CD4-positive, alpha-beta T cell treated with Interleukin-4 for 1 hour (primary cell): Measurements from ENCODE around the gene WDFY2.

Source experiments
- DNase-seq, 2 donors: peaks; one replicate each; pipeline ENCODE4 v3.0.0-alpha.2; 2020 to 2022

WDFY2 gene

DNA sequence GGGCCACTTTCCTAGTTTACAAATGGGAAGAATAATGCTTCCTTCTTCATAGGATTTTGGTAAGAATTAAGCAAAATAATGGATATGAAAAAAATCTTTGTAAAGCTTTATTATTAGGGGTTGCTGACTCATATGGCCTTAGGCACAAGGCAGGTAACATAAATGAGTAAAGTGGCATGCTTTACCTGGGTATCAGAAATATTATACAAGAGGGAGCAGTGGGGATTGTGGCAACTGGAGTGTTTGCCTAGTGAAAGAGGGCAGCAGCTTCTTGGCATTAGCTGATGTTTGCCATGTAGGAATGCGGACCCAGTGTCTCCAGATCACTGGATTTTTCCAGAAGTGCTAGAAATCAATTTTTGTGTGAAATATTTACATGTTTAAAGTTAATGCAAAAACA lies 19.5 kb downstream of the WDFY2 start:
- no peak for DNase-seq

DNA sequence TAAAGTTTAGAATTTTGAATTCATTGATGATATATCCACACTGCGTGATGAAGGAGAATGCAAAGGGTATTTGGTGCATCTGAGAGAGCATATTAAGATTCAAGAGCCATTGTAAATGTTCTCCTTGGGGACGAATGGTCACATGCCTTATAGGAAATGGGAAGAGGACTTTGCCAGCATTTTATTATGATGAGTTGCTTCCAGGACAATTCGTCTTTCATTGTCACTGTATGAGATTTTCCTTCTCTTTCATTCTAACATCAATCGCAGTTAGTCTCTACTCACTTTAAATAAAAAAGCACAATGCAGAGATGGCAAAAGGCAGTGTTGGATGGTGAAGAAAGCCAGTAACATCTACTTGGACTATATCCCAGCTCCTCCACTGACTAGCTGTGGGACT lies 21.4 kb downstream of the WDFY2 start:
- DNase-seq: no peak

DNA sequence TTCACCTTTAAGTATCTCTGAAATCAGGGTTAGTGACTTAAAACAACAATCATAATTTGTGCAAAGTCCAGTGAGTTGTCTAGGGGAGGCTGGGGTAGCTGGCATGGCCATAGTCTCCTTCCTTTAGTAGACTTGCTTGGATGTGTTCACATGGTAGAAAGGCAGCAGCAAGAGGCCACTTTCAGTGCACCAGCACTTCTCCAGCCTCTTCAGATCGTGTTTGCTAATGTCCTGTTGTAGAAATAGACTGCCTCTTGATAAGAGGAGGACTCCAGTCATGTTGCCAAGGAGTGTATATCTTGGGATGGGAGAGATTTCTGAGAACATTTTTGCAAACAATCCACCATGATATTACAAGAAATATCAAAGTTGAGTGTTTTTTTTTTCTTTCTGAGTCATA lies 22.9 kb downstream of the WDFY2 start:
- no peak for DNase-seq

DNA sequence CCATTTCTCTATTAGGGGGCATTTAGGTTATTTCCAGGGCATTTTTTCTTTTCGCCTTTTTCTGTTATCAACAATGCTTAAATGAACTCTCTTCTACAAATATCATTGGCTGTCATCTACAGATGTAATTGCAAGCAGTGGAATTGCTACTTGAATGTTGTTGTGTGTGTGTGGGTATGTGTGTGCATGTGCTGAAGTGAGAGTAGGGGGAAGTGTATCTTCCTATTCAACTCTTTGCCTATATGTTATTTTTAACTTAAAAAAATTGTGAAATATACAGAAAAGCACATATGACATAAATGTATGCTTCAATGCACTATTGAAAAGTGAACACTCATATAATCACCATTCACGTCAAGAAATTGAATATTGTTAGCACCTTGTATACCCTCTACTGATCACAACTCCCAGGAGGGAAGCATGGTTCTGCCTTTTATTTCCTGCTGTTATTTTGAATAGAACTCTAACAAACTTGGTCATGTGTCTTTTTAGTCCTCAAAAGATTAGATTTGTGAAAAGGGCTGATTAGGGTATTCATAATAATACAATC lies 24.7 kb downstream of the WDFY2 start:
- no peak for DNase-seq

DNA sequence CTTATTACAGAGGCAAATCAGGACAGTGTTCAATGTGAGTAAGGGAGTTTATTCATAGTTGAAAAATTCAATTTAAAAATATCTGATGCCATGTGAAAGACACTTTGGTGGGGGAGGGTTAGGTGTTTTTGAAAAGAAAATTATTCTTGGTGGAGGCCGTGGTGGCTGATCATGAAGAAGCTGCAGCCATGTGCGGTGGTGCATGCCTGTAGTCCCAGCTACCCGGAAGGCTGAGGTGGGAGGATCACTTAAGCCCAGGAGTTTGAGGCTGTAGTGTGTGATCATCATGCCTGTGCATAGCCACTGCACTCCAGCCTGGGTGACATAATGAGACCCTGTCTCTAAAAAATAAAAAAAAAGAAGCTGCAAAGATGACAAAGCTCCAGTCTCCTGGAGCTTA lies 28.6 kb downstream of the WDFY2 start:
- no peak for DNase-seq

DNA sequence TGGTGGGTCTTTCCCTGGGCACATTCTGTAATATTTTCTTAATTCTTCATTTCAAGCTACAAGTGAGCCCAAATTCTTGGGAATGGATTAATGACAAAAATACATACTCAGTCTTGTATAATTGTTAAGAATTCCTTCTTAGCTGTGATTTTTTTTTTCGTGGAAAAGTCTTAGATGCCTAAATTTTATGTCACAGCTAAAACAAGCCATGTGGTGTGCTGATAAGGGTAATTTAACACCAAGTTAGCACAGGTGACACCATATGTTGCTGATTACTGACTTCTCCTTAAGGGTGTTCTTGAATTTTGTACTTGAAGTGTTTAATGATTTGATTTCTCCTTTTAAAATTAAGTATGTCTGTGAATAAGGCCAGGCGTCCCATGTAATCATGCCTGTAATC lies 29.3 kb downstream of the WDFY2 start:
- DNase-seq: no peak

DNA sequence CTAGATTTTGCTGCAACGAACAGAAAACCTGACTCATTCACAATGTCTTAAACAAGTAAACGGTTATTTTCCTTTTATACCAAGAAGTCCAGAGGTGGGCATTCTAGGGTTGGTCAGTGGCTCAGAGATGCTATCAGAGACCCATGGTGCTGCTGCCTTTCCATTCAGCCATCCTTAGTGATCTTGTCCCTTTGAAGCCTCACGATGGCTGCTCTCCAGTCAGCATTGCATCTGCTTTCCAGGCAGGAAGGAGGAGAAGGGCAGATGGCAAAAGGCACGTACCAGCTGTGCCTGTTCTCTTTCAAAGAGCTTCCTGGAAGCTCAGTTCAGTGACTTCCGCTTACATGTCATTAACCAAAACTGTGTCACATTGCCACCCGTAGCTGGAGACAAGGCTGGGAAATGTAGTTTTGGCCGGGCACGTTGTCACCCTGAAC lies 30.1 kb downstream of the WDFY2 start:
- DNase-seq: peak; percentile 62 to 68

DNA sequence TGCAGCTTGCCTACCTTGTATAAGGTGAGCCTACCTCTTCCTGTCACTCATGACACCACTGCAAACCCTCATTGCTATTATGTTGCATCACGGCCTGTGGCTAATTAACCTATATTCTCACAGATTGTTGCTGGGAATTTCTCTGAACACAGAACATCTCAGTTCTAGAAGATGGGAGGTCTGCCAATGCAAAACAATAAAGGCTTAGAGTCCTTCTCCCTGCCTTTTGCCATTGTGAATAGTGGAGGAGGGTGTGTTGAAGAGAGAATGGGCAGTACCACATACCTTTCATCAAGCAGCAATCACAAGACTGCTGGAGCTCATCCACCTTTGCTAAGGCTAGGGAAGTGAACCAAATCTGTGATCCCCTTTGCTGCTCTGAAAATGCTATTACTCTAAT lies 34.4 kb downstream of the WDFY2 start:
- DNase-seq: no peak

DNA sequence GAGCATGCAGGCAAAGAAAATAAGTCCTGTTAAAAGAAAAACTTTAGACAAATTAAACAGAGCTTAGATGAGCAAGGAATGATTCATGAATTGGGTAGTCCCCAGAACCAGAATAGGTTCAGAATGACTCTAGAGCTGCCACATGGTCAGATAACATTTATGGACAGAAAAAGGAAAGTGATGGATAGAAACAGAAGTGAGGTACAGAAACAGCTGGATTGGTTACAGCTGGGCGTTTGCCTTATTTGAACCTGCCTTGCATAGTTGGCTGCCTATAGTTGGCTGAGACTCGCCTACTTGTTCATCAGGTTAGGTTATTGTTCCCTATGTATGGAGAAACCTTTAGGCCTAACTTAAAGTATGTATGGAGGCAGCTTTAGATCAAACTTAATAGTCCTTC lies 35.4 kb downstream of the WDFY2 start:
- no peak for DNase-seq

DNA sequence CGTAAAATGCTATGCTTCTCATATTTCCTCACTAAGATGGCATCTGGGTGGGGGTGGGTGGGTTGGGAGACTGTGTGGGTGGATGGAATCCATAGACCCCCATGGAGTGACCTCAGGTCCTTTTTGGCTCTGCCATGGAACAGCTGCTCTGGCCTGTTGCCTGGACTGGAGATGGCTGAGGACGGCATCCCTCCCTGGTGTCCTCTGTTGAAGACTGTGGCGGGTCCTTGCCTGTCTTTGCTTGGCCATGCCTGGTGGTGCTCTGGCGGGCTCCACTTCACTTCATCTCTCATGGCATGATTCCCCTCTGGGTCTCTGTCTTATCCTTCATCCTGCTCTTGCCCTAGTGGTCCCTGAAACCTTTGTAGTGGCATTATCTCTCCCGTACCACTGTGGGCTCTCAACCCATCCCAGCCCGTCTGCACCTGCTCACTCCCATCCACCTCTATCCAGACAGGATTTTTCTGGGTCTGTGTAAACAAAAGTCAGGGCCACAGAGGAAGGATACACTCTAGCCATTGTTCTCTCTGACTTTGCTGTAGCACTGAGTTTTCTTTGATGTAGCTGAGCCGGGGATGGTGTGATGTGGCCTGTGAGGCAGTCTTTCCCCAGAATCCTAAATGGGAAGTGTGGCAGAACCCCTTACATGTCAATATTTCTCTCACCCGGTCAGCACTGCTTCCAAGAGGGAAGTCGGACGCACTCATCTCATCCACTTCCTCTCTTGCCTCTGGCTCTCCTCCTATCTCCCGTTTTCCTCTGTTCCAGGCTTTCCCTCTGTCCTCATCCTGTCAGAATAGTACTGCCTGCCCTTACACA lies 36.1 kb downstream of the WDFY2 start:
- peak in 1 of 2 donors; percentile 15 for DNase-seq

DNA sequence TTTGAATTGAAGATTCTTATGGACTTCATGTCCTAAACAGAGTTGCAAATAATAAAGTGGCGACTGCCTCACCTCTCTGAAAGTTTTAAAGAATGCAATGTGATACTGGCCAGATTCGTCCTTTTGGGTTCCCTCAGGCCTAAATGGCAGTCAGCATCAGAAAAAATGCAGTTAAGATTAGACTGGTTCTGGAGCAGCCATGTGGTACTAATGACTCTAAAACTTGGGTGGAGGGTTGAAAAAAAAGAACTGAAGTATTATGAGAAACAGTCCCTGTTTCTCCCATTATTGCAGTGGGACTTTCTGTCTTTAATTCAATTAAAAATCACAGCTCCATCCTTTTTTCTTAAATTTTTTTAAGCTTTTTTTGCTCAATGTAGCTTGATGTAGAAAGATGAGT lies 37.3 kb downstream of the WDFY2 start:
- no peak for DNase-seq

DNA sequence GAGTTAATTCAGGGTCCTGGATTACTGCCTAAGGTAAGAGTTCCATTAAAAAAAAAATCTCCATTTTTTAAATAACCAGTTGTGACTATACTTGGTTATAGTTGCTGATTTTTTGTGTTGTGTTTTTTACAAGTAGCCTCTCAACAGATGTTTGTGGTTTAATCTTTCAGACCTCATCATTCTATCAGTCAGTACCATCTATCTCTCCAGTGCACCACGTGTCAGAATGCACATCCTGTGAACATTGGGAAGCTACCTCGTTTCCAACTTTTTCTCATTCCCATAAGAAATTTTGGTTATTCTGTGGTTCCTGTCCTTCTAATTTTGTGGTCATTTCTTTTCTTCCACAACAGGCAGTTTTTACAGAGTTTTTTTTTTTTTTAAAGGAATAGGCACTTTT lies 39.2 kb downstream of the WDFY2 start:
- no peak for DNase-seq

DNA sequence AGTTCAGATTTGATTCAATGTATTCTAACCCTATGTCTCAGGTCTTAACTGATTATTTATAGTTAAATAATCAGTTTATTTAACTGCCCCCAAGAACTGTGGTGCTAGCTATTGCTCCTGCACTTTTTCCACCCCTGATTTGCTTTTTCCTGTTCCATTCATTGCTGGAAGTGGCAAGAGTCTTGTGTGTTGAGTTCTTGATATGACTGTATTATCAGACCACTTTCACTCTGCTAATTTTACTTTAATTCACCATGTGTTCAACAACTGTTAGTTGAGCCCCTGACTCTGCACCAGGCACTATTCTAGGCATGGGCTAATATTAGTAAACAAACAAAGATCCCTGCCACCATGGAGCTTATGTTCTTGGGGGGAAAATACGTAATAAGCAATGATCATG lies 39.9 kb downstream of the WDFY2 start:
- no peak for DNase-seq

DNA sequence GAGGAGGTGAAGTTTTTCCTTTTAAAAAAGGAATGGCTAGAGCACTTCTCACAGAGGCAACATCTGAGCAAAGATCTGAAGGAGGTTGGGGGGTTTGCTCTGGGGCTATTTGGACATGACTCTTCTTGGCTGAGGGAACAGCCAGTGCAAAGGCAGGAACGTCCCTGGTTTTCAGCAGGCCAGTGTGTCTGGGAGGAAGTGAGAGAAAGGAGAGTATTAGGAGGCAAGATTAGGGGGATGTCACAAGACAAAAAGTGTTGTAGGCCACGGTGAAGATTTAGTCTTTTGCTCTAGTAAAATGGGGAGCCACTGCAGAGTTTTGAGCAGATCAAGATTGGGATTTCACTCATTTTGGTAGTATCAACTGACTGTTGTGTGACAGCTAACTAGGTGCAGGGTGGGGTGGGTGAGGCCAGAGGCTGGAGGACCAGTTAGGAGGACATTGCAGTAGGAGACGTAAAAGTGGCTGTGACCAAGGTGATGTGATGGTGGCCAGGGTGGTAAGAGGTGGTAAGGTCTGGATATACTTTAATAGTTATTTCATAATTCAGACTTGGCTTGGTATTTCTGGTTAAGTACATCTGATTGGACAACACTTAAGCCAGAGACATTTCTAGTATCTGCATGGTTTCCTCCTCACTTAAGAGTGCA lies 40.6 kb downstream of the WDFY2 start:
- no peak for DNase-seq

DNA sequence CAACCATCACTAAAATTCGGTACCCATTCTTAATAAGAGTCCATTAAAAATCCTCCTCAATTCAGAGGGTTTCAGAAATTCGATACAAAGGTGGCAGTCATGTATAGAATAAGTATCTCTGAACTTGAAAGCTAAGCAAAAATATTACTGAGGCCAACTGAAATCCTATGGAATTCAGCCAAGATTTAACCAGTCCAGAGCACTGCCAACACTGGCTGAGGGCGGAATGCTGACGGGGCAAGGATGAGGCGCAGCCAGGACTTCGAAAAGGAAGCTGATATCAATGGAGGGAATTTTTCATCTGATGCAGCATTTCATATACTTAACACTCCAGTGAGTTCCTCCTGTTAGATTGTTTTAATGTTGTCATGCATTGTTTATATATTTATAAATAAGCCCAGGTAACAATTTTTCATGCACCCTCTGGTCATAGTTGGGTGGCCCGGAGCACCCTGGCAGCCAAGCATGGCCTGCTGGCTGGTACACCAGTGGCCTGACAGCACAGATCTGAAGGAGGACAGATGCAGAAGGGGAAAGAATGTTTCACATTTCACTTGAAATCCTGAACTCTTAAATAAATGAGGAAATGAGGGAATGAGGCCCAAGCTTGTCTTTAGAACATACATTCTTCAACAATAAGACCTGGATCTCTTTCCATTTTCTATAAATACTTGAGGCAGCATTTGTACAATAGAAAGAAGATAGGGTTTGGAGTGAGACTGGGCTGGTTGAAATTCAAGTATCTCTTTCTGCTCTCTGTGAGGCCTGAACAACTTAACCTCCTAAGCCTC lies 41.5 kb downstream of the WDFY2 start:
- no peak for DNase-seq

DNA sequence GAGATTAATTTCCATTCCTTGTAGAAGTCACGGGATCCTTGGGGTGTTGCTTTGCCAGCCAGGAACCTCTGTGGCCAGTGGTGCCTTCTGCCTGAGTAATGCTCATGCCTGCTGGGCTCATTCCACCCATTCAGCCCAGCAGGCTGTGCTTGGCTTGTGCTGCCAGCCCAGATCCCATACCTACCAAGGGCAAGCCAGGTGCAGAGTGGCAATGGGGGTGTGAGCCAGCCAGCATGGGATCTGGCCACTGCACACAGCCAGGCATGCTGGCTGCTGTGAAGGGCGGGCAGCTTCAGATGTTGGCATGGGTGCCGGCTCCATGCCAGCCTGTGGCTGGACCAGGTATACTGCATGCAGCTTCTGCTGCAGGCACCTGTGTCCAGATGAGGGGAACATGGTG lies 42.5 kb downstream of the WDFY2 start:
- DNase-seq: no peak

DNA sequence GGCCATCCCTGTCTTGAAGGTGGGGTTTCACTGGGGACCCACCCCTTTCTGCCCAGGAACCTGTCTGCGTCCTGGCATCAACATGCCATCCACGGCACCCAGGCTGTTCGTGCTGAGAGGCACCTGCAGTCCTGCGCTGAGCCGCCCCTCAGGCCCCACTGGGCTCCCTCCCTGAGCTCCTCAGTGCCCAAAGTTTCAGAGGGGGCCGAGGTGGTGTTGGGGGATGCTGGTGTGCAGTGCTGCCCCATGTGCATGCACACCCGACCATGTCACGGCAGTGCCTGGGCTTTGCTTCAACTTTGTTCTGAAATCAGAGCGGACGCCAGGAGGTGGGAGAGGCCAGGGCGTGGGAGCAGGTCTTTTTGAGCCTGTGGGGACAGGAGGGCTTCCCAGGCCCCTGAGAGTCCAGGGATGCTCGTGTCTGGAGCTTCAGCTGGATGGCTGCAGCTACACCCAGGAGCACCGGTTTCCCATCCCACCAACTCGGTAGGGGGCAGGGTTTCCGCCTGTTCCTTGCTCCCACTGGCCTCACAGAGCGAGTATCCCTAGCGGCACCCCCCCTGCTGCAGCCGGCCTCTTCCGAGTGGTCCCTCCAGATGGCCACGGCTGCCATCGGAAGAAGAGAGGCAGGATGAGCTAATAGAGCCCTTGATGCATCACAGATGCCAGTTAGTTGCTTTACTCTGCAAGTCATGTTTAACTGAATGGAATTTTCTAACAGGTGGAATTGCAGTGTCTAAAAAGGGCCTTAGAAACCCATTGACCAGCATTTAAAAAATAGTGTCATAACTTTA lies 44.0 kb downstream of the WDFY2 start:
- DNase-seq: no peak

DNA sequence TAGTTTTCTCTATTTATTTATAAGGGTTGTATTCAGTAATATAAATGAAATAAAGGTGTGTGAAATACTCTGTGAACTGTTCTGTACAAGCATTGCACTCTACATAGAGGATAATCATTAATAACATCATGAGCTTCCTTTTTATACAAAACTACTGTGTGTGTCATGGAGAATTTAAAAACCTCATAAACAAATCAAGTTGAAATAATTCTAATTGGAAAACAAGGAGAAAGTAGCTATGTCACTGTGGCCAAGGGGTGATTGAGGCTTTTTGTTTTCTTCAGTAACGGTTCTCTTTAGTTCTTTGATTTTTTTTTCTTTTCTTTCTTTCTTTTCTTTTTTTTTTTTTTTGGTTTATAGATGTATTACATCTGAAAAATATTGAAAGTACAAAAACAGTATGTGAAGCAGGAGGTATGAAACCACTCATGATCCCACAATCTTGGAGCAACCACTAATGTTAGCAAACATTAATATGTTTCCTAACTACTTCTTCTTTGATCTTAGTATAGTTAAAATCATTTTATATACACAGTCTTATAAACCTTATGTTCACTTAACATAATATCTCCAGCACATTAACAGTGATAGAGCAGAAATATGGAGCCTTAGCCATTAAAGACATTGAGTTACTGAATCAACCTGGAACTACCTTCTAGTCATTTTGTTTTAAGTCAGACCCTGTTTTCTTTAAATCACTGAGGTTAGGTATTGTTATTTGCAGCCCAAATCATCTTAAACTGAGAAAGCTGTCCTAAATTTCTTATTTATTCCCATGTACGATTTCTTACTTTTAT lies 45.4 kb downstream of the WDFY2 start:
- DNase-seq: no peak

DNA sequence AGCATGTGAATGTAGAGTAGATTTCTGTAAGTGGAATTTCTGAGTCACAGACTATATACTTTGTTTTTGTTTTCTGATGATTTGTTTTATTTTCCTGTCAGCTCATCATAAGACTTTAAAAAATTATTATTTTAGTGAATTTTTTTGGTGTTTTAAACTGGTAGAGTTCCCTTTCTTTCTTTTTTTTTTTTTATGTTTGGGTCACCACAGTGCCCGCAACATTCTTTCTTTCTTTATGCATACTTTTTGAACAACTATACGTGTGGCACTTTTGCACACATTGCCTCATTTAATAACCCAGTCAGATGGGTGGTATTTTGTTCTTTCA lies 46.0 kb downstream of the WDFY2 start:
- DNase-seq: no peak

DNA sequence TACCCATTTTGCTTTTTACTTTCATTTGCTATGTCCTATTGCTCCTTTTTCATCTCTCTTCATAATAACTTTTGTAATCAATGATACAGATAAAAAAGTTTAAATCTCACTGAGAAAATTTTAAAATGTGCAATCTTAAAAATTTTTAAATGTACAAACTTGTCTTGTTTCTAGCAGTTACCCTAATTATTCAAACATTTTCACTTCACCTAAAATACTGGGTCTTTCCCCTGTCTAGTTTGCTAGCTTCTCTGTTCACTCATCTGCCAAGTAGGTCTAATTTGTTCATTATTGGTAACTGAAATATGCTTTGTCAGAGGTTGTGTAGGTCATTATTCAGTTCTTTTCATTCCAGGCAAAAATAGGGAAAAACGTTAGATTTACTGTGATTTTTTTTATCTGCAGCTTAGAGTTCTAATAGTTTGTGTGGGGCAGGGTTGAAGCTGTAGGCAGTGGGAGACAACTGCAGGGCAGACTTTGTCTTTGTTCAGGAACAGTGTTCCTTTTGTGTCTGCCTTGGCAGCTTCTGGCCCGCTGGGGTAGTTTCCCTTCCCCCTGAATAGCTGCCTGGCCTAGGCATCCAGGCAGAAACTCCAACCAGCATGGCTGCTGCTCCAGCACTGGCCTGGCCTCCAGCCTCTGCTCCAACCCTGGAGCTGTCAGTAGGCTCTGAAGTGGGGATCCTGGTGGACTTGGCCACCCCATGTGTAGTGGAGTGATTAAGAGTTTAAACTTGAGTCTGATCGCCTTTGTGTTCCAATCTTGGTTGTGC lies 48.5 kb downstream of the WDFY2 start:
- no peak for DNase-seq
